Fibroblast of skin of right quadriceps (primary cell): ENCODE data around the gene DVL1.

Experiments
- DNase-seq: peaks from one replicate; pipeline ENCODE4 v3.0.0-alpha.2; 2013

Gene DVL1

GRCh38 chr1:1295154-1295923, 53.9 kb downstream of the DVL1 start:
- no peak for DNase-seq

DNA sequence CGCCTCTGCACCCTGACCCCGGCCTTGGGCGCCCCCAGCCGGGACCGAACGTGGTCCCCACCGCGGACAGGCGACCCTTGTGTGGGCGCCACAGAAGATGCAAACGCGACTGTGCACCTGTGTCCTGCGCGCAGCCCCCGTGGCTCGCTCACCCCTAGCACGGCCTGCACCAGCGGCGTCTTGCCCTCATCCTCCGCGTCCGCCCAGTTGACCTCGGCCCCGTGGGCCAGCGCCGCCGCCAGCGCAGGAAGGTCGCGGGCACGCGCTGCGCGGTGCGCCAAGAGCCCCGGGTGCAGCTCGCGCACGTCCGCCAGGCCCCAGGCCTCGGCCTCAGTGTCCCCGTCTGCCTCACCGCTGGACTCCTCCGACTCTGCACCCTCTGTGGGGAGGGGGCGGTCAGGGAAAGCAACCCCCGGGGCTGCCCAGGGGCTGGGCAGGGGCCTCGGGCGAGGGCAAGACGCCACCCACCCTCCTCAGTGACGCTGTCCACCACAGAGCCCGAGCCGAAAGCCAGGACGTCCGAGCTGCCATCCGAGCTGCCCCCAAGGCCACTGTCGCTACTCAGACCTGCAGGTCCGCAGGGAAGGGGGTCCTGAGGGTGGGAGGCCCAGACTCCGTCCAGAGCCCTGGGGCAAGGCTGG, 54.8 kb downstream of the DVL1 start:
- DNase-seq: no peak

GRCh38 chr1:1293263-1294249, 55.7 kb downstream of the DVL1 start:
- DNase-seq: no peak

DNA sequence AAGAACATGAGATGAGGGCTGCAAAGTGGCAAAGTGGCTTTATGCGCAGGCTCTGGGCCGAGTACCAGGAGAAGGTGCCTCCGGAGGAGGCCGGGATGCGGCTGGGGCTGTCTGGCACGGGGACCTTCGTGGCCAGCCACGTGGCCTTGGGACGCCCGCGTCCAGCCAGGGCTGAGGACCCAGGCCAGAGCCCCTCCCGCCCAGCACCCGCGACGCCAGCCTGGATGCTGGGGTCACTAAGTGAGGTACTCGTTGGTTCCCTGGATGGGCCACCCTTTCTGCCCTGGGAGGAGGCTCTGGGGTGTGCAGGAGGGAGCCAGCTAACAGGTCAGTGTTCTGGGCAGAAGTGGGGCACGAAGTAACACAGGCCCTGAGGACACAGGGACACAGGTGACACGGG, 56.4 kb downstream of the DVL1 start:
- DNase-seq: no peak

DNA sequence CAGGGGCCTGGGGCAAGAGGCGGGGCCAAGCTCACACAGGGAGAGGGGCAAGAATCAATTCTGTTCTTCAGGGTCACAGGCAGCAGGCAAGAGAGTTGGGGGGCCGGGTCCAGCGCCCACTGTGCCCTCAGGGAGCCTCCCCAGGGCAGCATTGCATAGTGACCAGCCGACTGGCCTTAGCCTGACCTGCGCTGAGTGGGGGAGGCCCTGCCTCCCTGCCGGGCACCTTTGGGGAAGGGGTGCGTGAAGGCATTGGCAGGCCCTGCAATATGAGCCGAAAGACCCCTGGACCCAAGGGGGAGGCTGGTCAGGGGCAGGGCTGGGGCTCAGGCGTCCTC, 56.8 kb downstream of the DVL1 start:
- DNase-seq: no peak

DNA sequence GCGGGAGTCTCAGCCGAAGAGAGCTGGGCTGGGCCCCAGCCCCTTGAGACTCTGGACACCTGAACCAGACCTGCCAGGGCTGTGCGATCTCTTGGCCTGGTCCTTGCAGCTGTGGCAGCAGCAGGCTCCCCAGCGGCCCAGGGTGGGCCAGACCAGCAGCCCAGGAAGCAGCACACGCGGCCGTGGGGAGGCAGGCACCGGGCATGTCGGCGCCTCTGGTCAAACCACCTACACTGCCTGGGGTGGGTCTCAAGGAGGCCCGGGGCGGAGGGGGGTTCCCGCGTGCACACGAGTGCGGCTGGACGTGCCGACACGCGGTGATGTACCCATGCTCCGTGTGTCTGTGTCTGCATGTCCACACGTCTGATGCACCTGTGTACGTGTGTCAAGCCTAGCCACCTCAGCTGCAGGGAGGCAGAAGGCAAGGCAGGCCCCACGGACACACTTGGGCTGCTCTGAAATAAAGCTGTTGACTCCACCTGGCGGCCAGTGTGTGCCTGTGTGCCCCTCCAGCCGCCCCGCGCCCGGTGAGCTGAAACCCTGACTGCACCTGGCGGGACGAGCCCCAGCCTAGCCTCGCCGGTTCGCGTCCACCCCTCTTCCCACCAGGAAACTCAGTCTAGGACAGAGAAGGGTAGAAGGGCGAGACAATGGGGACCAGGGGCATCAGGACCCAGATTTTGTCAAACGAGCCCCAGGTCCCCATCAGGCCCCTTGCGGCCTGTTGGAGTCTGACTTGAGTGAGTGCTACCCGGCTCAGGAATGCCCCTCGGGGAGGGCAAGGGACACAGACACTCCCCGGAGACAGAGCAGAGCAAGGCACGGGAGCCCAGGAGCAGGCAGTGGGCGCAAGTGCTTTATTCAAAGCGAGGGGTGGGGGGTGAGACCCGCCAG, 57.4 kb downstream of the DVL1 start:
- DNase-seq: peak; percentile 59

DNA sequence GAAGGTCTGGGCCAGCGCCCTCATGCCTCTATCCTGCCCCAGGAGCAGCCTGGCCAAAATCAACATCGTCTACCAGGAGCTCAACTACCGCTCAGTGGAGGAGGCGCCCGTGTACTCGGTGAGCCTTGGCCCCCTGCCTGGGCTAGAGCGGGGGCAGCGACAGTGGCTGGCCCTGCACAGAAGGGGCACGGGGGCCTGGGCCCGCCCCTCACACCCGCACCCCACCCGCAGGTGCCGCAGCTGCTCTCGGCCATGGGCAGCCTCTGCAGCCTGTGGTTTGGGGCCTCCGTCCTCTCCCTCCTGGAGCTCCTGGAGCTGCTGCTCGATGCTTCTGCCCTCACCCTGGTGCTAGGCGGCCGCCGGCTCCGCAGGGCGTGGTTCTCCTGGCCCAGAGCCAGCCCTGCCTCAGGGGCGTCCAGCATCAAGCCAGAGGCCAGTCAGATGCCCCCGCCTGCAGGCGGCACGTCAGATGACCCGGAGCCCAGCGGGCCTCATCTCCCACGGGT, 58.1 kb downstream of the DVL1 start:
- DNase-seq: no peak

GRCh38 chr1:1290238-1290731, 58.9 kb downstream of the DVL1 start:
- peak; percentile 41 for DNase-seq

DNA sequence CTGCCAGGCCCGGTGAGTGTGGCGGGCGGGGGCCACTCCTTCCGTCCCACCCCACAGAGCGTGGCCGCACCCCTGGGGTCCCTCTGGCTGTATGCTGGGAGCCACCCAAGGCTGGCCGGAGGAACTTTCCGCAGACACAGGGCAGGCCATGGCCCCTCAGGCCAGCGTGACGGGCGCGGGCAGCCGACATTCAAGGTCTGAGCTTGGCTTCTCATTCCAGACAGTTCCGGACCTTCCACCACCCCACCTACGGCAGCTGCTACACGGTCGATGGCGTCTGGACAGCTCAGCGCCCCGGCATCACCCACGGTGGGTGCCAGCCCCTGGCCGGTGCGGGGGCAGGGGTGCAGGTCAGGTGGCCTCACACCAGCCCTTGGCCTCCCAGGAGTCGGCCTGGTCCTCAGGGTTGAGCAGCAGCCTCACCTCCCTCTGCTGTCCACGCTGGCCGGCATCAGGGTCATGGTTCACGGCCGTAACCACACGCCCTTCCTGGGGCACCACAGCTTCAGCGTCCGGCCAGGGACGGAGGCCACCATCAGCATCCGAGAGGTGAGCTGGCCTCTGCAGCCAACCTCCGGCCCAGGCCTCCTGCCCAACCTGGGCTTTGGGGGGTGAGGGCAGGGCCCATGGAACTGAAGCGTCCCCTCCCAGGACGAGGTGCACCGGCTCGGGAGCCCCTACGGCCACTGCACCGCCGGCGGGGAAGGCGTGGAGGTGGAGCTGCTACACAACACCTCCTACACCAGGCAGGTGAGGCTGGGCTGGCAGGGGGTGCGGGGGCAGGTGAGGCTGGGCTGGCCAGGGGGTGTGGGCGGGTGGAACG, 61.7 kb downstream of the DVL1 start:
- no peak for DNase-seq

DNA sequence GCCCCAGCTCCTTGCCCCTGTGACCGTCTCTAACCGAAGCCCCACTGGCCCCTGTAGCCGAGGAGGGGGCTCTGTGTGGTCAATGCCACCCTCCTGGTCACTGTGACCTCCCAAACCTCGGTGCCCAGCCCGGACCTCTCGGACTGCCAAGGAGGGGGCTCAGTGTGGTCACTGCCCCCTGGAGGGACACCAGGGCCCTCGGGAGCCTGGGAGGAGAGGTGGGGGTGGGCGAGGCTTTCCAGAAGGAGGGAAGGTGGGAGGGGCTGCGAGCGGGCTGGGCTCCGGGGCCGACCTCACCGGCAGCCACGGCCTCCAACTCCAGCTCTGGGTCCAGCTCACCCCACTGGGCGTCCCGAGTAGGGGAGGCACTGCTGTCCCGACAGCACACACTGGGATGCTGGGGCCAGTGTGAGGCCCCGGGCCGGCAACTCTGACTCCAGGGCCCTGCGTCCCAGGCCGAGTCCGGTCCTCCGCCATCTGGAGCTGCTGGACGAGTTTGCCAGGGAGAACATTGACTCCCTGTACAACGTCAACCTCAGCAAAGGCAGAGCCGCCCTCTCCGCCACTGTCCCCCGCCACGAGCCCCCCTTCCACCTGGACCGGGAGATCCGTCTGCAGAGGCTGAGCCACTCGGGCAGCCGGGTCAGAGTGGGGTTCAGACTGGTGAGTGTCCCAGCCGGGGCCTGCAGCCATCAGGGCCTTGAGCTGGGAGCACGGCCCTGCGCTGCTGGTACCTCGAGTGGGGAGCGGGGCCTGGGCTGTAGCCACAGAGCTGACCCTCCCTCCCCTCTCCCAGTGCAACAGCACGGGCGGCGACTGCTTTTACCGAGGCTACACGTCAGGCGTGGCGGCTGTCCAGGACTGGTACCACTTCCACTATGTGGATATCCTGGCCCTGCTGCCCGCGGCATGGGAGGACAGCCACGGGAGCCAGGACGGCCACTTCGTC, 62.6 kb downstream of the DVL1 start:
- DNase-seq: no peak

- no peak for DNase-seq
Measured at GRCh38 chr1:1285611-1286311, 63.5 kb downstream of the DVL1 start.
